ENCODE results near the gene ZFP1.

Gene ZFP1

DNA sequence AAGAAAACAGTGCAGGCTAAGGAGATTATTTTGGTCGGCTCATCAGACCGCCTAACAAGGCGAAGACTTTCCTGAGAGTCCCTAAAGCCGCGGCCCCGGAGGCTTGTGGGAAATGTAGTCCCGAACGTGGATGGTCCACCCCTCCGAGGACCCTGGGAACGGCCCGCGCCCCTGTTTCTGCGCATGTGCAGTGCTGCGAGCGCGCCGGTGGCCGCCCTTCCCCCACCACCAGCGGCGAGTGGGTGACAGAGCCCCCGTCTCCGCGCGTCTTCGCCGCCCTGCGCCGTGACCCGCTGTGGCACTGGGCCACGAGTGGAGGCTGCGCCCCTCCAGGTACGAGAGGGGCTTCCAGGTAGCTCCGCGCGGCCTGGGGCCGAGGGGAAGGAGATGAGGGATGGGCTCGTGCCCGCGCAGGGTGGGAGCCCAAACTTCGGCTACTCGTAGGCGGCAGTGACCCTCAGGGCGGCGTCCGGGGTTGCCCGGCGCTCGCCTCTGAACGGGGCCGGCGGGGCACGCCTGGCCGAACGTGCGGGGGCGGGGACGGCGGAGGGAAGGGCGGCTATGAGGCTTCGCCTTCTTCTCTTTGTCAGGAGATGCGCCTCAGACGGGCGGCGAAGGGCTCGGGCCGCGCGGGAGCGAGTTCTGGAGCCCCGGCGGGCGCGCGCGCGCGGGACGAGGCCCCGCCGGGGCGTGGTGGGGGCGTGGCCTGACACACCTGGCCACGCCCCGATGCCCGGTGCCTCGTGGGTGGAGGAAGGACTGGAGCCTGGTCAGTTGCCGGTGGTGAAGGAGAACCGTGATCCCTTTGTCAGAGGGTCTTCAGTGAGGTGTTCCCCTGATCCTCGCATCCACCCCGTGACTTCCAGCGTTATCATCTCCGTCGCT is at the start of gene ZFP1:
ZFP1 (plus strand) TSS at position 214 of the 885 bp plus-strand sequence. CDS start 4,428 bp downstream, outside the sequence.
- peak; percentile 78 for DNase-seq (ENCODE audit: low read depth, low spot score)

DNA sequence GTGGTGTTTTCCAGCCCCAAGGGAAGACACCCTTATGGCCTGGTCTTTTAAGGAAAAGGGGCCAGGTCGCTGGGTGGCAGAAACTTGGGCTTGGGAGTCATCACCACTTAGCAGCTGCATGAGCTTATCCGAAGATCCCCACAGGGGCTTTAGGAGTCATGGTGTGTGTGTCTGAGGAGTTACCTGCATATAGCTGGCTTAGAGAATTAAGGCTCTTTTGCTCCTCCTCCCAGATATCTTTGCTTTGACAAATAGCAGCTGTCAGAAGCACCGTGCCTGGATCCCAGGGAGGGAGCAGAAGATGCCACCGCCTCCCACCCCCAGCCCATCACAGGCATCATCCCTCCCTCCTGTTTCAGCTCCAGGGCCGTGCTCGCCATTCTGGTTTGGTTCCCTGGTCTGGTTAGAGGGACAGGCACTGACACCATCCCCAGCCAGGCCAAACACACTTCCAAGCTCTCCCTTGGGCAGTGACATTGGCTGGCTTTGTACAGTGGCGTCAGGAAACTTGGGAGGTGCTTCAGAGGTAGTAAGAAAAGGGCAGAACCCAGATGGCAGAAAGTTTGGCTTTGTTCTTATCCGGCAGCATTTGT is 49.2 kb upstream of the ZFP1 start:
- DNase-seq (ENCODE audit: low read depth, low spot score) = no peak

DNA sequence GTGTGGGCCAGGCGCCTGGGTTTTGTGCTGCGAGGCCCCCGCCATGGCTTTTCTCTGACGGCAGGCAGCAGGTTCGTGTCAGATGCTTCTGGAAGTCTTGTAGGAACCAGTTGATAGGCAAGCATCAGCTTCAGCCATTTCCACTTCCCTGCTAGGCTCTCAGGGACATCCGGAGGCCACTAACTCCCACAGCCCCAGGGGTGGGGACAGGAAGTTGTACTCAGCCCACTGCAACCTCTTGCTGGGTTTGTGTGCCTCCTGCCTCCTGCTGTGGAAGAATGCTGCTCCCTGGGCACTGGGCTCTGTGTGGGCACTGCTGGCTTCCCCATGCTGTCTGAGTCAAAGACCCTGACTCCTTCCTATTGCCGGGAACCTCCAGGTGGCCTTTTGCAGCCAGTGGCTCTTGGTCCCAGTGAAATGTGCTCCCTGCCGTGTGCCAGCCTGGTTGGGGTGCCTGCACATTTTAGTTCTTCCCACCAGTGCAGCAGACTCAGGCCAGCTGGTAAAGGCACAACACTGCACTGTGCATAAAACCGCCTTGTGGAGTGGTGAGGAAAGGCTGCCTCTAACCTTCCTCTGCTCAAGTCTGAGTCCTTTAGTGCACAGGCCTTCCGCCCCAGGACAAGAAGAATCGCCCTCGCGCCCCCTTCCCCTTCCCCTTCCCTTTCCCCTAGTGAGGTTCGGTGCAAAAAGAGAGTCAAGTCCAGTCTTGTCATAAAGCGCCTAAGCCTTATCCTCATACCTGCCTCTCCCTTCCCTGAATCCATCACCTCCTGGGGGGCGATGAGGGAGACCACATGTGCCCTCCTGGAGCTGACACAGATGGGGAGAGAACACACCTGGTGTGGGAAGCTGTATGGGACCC is 48.4 kb upstream of the ZFP1 start:
- no peak for DNase-seq (ENCODE audit: low read depth, low spot score)

DNA sequence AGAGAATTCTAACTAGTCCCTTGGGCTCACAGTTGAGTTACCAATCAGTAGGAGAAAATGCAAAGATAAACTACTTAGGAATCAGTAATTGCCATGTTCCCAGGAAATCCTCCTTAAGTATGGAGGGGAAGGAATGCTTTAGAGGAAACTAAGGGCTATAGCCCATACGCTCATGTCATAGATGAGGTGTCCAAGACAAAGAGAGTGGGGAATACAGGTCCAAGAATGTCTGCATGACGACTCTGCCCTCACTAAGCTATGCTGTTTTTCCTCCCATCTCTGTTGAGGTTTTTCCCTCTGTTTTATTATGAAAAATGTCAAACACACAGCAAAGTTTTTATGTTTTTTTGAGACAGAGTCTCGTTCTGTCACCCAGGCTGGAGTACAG is 47.7 kb upstream of the ZFP1 start:
- no peak for DNase-seq (ENCODE audit: low read depth, low spot score)

DNA sequence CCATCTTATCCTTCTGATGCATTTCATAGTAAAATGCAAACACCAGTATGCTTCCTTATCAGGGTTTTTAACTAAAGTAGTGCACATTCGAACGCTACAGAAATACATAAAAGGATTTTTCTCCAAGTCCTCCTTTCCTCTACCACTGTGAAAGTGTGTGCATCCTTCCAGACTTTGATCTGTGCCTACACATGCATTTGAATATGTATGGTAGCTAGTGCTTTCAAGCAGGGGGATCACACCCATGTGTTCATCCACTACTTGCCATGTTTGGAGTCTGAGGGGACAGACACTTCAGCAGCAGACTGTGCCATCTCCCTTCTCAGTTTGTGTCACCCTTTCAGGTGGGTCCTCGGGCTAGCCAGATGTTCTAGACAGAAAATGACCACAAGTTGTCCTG is 46.7 kb upstream of the ZFP1 start:
- no peak for DNase-seq (ENCODE audit: low read depth, low spot score)

DNA sequence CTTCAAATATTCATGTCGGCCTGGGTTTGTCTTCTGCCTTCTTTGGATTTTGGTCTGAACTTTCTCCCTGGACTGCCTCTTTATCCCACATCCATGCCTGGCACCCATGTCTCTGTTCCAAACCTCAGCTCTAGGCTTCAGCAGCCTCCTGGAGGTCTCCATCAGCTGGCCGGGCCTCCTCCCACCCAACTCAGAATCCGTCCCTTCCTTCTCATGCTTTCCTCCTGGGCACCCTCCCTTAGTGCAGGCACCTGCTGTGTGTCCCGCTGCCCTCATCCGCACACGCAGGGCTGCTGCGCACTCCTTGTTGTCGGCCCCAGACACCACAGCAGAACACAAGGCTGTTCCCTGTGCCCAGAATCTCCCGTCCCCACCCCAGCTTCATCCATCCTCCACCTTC is 45.7 kb upstream of the ZFP1 start:
- DNase-seq (ENCODE audit: low read depth, low spot score) = no peak

DNA sequence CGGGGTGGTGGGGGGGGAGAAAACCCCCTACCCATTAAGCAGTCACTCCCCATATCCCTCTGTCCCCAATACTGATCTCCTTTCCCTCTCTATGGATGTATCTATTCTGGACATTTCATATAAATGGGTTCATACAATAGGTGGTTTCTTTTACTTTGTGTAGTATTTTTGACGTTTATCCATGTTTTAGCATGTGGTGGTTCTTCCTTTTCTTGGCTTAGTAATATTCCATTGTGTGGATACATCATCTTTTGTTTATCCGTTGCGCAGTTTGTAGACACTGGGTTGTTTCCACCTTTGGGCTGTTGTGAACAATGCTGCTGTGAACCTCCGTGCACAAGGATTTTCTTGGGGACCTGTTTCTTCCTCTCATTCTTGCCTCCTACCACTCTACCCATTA is 44.3 kb upstream of the ZFP1 start:
- DNase-seq (ENCODE audit: low read depth, low spot score) = no peak

DNA sequence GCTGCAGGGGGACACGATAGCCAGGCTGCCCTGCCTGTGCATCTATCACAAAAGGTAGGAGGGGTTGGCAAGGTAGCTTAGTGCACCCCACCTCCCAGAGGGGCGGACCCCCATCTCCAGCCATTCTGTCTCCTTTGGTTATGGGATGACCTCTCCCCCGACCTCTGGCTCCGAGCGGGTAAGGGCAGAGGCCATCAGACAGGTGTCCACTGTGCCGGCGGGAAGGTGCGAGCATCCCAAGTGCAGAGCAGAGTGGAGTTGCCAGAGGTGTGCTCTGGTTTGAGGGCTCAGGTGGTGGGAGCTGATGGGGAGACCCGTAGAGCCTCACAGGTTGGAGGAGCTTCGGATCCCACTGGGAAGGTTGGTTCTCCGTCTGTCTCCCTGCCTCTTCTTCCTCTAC is 43.5 kb upstream of the ZFP1 start:
- no peak for DNase-seq (ENCODE audit: low read depth, low spot score)

DNA sequence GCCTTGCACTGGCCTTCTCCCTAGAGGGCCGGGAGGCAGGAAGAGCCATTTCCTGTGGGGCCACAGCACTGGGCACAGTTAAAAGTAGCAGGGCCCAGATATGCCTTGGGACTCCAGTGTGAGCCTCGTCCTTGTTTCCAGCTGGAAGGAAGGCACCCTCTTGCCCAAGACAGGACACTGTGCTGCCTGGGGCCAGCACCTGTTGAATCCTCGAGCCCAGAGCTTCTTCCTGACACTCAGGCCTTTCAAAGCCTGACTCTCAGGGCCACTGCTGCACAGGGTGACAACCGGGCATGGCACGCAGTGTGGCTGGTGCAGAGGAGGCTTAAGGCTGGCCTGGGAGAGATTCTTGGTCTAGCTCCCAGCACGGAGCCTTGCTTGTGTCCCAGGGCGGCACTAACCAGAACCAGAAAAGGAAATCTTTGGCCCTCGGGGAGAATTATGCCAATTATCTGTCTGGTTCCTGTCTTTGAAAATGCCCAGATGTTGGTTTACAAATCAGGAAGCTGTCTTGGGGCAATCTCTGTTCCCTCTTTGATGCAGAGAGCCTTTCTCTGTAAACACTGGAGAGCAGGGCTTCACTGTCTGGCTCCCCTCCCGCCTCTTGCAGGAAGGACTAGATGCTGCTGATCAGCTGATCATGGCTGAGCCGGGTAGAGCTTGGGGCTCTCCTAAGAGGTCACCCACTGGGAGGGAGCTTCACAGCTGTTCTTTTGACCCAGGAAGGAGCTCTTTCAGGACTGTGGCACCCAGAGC is 42.8 kb upstream of the ZFP1 start:
- DNase-seq (ENCODE audit: low read depth, low spot score) = no peak

DNA sequence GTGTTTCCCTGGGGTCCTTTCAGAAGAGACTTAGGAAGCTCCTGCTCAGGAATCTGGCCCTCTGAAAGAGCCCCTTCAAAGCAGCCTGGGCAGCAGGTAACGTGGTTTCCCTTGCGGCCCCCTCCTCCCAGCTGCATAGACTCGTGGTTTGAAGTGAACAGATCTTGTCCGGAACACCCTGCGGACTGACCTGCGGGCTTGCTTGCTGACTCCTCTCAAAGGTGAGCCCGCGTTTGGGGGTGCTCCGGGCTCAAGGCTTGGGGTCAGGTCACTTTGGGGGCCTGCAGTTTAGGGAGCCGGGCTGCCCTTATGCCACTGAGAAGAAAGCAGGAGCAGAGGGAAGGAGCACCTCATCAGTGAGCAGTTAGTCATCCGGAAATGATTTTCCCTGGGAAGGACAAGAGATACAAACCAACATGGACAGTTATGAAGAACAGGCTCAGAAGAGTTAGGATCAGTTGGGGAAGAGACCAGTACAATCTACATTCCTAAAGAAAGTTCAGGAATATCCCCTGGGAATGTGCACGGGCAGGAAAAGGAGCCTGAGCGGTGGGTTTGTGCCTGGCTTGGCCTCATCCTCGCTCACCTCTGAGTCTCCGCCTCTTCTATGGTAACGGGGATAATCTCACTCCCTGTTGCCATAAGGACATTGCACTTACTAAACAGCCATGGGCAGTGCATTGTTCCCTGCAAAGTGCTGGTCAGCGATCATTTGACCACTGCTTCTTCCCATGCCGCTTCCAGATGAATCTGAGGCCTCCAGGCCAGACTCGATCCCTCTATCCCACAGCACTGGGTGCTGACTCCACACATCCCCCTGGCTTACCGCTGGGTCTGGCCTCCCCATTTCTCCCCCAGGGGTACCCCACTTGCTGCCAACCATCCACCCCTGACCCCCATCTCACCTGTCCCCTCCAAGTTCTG is 41.7 kb upstream of the ZFP1 start:
- no peak for DNase-seq (ENCODE audit: low read depth, low spot score)

DNA sequence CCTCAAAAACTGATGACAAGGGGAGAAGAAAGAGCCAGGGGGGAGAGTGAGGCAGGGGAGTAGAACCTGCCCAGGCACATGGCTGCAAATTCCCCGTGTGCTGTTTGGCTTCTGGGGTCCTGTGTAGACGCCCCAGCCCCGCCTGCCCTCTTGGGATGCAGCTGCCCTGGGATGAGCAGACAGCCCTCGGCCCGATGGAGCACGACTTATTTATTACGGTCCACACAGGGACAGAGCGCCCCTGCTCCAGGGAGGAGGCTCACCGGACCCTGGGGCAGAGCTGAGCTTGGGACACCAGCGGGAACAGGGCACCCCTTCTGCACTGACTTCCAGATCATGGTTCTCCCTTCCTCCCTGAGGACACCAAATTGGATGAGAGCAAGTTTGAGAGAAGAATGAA is 40.8 kb upstream of the ZFP1 start:
- no peak for DNase-seq (ENCODE audit: low read depth, low spot score)

DNA sequence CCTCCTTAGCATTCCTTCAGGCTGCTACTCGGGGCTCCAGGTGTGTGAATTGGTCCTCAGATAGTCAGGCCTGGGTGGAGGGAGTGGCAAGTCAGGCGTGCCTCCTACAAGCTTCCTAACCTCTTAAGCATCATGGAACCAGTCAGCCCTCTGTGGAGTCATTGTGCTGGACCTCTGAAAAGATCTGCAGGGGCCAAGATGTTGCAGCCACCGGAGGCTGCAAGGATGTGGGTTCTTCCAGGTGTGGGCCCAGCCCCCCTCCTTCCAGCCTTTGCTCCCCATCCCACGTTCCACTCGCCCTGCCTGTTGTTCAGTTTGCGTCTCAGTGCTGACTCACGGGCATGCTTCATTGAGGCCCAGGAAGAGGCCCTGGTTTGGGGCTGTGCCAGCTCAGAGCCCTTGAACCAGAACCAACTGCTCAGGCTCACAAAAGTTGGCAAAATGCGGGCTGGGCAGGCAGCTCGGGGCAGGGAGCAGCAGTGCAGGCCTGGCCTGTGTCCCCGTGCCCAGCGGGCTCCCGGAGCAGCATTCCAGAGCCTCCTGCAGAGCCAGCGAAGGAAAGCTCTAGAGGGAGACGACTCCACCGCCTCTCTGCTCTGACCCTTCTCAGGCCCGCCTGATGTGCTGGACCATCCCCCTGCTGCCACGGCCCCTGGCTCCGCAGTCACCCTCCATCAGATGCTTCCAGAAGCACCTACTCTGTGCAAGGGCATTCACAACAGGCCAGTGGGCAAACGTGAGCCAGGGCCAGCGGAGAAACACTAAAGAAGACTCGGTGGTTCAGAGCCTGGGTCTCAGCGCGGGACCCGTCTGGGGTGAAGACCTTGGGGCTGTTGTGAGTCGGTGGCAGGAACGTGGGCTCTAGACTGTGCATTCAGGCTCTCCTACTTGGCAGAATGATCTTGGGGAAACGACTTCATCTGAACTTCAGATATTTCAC is 39.3 kb upstream of the ZFP1 start:
- no peak for DNase-seq (ENCODE audit: low read depth, low spot score)

DNA sequence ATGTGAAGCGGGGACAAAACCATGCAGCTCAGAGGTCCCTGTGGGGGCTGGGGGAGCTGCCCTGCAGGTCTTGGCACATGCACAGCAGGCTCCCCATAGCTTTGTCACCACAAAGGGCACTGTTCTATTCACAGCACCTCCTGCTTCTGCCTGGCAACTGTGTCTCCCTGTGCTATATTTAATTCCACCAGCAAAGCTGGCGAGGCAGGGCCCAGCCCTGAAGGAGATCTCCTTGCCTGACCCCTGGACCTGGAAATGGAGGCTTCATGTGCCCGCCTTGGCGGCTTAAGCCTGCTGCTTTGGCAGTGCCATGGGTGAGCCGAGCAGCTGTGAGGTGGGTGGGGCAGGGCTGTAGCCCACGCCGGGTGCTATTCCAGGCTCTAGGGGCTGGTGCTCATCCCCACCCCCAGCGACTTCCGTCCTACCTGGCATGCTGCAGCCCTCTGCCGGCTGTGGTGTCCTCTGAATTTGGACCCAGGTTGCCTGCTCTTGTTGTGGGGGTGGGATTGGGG is 38.5 kb upstream of the ZFP1 start:
- DNase-seq (ENCODE audit: low read depth, low spot score) = no peak

DNA sequence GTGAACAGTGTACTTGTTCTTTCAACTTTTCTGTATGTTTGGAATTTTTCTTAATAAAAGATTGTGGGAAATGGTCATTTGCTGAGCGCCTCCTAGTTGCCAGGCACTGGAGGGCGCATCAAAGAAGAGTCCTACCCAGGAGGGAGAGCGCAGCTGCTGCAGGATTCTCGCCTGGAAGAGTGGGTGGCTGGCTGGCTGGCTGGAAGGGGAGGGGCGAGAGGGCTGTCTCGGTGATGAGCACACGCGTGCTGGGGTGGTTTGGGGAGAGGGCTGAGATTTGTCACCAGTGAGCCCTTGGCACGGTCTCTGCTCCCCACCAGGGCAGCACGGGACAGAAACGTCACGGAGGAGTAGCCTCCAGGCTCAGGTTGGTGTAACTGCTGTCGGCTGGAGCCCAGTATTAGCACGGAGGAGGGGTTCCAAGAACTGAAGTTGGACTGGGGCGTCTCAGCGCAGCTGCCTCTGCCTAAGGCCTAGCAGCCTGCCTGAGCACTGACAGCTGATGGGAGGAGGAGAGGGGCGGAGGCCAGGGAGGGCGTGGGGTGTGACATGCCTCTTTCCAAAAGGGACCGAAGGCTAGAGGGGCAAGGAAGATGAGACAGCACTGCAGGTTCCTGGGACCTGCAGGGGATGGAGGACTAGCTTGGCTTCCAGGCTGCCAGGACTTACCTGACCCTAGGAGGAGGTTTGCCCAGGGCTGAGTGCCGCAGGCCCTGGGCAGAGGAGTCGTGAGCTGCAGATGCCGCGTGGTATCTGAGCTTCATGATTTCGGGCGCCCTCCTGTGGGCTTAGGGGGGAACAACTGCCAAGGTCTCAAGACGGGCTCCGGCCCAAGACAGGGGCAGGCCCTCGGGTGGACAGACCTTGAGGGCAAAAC is 37.4 kb upstream of the ZFP1 start:
- DNase-seq (ENCODE audit: low read depth, low spot score) = peak; percentile 54

DNA sequence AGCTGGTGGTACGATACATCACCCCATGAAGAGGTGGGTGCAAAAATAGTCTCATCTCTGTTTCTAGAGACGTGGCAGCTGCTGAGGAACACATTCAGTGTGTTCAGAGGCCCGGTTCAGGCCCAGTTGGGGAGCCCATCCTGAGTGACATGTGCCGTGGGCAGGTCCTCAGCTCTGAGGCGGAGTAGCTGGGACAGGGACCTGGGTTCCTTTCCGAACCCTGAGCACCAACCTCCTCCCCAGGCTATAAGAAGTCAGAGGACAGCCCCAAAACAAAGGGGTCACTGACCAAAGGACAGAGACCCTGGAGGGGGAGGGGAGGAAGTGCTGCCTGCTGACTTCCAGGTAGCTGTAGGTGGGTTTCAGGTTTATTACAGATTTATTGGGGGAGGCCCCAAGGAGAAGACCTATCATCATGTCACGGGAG is 36.8 kb upstream of the ZFP1 start:
- no peak for DNase-seq (ENCODE audit: low read depth, low spot score)

DNA sequence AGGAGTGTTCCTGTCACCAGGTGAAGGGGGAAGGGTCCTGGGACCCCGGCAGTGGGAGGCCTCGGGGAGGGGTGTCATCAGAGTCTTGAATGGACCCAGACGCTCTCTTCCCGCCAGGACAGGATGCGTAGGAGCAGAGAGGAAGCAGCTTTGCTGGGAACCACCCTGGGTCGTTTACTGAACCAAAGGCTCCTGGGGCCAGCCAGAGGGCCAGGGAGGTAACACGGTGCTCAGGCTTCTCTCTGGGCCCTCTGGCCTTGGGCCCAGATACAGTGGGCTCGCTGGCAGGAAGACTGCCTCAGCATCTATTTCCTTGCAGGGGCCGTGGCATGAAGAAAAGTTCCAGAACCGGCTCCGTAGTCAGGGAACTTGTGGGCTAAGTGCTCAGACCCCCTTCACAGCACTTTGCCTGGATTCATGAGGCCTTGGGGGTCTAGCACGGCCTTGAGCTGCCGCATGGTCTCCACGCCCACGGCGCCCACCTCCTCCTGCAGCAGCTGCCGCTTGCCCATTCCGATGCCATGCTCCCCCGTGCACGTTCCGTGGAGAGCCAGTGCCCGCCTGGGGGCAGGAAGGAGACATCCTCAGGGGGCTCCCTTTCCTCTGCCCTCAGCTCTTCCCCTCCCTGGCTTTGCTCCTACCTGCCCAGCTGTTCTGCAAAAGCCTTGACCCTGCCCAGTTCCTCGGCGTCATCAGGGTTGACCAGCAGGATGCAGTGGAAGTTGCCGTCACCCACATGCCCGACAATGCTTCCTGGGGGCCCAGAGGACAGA is 36.2 kb upstream of the ZFP1 start:
- no peak for DNase-seq (ENCODE audit: low read depth, low spot score)

DNA sequence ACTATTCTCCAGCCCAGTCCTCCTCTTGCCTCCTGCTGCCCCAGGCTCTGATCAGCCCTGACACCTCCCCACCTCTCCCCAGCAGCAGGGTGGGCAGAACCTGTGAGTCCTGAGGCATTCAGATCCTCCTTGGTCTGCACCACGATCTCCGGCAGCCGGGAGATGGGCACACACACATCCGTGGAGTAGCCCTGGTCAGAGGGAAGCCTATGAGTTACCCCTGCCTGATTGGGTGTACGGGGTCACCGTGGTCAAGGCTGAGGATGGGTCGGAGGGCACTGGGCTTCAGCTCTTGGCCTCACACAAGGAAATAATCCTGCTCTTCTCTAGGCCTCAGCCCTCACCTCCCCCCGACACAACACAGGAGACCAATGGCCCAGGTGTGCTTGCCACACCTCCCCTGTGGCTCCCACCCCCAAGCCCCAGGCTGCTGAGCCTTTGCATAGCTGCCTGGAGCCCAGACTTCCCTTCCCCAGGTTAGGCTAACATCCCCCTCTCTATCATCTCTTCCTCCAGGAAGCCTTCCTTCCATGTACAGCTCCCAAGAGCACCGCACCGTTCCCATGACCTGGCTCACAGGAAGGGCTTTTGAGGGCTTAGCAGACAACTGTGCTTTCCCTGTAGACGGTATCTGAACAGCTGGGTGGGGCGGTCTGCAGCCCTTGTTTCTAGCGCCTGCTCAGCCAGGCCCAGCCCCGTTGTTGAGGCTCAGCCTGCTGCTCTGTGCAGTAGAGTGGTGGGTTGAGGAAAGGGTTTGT is 35.4 kb upstream of the ZFP1 start:
- DNase-seq (ENCODE audit: low read depth, low spot score) = no peak
